Esophagus squamous epithelium (tissue), 4 donors: ENCODE results near the gene TAGLN3.

Experiments used
- POLR2A ChIP-seq, 4 donors: fragments of 450-650 bp; IDR thresholded peaks; one replicate each; pipeline ENCODE4 v1.6.1; 2017; ENCODE audit warnings: antibody characterized with exemption in 4 of 4, mild to moderate bottlenecking in 4 of 4, moderate library complexity in 3 of 4
- TF ChIP-seq, protein P1 (sequence below), 6 experiments: fragments of 450-650 bp in 4 of 6; fragments of 200-600 bp in 2 of 6; sonication (generic) in 2 of 6; IDR thresholded peaks; one replicate each; pipeline ENCODE4 v1.5.1; 2016 to 2019; ENCODE audit warnings: antibody characterized with exemption in 6 of 6, mild to moderate bottlenecking in 4 of 6, moderate library complexity in 4 of 6

DNA sequence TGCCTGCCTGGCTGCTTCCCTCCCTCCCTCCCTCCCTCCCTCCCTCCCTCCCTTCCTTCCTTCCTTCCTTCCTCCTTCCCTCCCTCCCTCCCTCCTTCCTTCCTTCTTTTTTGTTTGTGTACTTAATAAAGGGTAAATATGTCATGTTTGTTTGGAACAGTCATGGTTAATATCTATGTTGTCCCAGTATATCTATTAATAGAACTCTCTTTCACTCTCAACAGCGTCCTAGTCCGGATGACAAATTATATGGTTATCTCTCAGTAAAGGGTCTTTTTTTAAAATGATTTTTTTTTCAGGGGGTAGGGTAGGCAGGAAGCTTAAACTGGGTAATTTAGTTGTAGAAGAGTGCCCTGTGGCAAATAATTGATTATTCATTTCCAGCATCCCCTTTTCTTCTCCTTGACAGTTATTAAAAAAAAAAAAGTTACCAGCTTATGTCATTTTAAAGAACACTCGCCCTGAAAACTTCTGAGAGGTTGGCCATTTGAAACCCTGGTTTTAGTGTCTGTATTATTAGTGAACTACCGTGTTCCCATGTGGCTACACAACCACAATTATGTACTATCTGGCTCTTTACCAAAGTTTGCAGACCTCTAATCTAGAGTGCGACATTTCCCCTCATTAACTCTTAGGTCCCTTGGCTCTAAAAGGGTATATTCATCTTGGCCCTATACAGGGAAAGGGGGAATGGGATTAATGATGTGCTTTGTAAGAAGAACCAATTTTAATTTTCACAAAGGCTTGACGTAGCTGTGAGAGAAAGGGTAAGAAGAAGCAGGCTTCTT, 13.7 kb downstream of the TAGLN3 start:
- TF ChIP-seq, protein P1, sequence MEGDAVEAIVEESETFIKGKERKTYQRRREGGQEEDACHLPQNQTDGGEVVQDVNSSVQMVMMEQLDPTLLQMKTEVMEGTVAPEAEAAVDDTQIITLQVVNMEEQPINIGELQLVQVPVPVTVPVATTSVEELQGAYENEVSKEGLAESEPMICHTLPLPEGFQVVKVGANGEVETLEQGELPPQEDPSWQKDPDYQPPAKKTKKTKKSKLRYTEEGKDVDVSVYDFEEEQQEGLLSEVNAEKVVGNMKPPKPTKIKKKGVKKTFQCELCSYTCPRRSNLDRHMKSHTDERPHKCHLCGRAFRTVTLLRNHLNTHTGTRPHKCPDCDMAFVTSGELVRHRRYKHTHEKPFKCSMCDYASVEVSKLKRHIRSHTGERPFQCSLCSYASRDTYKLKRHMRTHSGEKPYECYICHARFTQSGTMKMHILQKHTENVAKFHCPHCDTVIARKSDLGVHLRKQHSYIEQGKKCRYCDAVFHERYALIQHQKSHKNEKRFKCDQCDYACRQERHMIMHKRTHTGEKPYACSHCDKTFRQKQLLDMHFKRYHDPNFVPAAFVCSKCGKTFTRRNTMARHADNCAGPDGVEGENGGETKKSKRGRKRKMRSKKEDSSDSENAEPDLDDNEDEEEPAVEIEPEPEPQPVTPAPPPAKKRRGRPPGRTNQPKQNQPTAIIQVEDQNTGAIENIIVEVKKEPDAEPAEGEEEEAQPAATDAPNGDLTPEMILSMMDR (IDR thresholded peaks at IDR 0.05) = no peak
- no peak for TF ChIP-seq POLR2A (IDR thresholded peaks at IDR 0.05)
